Kidney tubule cell (primary cell): Measurements from ENCODE around the gene EPHA7.

ENCODE experiments used
- DNase-seq: peaks from one replicate; pipeline ENCODE4 v3.0.0-alpha.2; 2018; ENCODE audit warnings: low spot score

Gene EPHA7

DNA sequence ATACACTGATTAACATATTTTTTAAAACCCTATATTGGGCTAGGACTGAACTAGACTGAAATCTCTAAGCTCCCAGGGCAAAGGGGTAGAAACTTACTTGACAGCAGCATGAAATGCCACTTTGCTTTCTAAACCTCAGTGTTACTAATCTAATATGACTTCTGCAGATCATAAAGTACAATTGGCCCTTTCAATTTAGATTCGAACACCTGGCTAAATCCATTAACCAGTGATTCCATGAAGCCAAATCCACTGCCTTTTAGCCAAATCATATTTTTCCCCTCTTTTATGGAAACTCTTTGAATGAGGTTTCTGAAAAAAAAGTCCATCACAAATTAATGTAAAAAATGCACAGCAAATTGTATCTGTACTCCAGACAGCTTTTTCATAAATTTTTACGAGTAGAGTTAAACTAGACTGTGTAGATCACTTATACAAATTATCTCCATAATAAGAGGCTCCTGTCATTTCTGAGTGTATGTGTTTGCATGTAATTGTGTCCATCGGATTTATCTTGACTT is 25.7 kb downstream of the EPHA7 start:
- DNase-seq: no peak

DNA sequence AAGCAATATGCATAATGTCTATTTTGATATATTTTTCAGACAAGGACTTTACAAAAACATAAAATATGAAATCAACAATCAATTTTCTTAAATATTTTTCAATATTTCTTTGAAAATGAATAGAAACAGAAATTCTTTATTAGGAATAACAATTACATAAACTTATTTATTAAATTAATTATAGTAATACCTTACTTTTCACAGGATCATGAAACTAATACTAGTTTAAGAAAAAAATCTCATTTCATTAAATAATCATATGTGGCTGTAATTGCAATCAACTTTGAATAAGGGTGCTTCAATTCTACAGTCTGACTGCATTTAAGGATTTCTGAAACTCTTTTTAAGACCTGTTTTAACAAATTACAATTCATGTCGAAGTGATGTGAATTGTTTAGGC is 26.6 kb downstream of the EPHA7 start:
- no peak for DNase-seq

DNA sequence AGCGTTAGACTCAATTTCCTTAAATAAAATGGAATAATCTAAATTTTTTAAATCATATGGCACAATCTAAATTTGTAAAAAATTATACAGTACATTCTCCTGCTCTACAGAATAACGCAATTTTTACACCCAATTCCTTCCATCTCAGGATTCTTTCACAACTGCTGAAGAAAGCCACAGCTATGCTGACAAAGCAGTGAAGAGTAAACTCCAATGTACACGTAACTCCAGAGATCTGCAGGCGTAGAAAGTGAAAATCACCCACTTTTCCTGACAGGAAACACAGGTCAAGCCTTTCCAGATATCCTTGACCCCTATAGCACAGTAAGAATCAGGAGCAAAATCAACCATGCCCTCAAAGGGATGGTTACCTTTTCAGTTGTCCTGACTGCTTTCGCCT is 27.4 kb downstream of the EPHA7 start:
- peak; percentile 50 for DNase-seq

DNA sequence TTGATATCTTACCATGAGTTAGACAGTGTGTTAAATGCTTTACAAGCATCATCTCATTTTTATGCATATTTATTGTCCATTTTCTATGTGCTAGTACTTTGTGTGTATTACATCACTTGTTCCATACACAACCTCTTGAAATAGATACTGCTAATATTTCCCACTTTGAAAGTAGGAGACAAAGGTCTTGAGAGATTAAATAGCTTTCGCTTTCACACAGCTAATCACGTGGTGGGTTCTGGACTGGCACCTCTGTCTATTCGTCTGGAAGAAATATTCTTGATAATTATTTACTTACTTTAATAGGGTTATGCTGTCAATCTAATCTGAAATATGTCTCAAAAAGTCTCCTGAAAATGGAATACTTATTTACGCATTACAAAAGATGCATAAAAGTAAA is 30.2 kb downstream of the EPHA7 start:
- DNase-seq: peak; percentile 23

- no peak for DNase-seq
These were observed 31.3 kb downstream of the EPHA7 start for GRCh38 chr6:93388070-93388469.

- no peak for DNase-seq
These were observed 43.3 kb downstream of the EPHA7 start for GRCh38 chr6:93376026-93376540.

GRCh38 chr6:93373445-93373844 is 45.9 kb downstream of the EPHA7 start:
- no peak for DNase-seq

GRCh38 chr6:93371756-93372155 is 47.6 kb downstream of the EPHA7 start:
- no peak for DNase-seq

- no peak for DNase-seq
These were observed 49.7 kb downstream of the EPHA7 start for GRCh38 chr6:93369586-93370134.

DNA sequence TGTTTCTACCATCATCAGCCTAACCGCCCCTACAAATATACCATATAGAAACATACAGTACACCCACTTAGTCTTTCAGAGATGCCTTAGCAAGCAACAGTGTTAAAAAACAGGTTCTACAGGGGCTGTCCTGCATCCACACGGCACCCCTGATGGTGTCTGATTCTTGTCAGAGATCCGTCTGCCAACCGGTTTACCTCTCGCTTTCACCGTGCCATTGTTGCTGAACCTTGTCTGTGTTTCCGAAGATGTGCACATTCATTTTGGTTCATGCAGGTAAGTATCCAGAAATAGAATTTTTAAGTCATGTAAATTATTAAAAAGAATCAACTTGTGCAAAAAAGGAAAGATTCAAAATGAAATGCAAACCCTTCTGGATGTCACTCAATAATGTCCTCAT is 52.9 kb downstream of the EPHA7 start:
- no peak for DNase-seq

- no peak for DNase-seq
These were observed 53.9 kb downstream of the EPHA7 start for GRCh38 chr6:93365445-93365844.

GRCh38 chr6:93358435-93358834 is 60.9 kb downstream of the EPHA7 start:
- no peak for DNase-seq

DNA sequence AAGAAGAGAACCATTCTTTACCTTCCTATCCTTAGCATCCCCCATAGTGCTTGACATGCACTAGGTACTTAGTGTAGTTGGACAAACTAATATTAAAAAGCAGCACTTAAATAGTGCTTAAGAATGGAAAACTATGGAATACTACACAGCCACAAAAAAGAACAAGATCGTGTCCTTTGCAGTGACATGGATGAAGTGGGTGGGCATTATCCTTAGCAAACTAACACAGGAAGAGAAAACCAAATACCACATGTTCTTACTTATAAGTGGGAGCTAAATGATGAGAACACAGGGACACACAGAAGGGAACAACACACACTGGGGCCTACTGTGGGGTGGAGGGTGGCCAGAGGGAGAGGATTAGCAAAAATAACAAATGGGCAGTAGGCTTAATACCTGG is 66.8 kb downstream of the EPHA7 start:
- no peak for DNase-seq

DNA sequence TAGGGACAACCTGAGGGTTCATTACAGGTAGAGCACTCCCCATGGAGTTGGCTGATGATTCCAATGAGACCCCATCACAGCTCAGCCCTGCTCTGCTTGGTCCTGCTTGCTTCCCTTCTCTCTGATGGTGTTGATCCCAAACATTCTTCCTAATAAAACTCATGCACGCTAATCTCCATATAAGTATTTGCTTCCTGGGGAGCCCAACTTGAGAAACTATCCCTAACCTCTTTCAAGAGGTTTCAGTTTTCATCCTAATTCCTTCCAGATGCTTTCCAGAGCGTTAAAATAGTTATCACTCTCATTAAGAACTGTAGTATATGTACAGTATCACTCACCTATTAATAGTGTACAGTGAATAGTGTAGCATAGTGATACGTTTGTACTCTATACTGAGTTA is 68.1 kb downstream of the EPHA7 start:
- DNase-seq: no peak

DNA sequence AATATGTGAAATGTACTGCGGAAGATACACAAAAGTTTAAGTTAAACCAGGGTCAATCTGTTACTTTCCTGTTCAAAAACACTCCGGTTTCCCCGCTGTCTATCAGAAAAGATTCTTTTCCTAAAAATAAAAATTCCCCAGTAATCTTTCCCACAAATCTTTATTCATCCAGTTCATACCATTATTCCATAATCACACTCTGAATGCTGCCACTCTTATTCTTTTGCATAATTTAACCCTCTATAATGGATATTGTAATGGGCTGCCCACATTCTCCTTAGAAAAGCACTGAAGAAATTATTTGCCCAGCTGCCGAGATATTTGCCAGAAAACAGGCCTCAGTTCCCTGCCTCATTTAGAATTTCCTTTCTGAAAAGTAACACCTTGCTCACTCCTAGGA is 68.6 kb downstream of the EPHA7 start:
- no peak for DNase-seq

- DNase-seq: no peak
These were observed 75.0 kb downstream of the EPHA7 start for GRCh38 chr6:93344333-93344835.

DNA sequence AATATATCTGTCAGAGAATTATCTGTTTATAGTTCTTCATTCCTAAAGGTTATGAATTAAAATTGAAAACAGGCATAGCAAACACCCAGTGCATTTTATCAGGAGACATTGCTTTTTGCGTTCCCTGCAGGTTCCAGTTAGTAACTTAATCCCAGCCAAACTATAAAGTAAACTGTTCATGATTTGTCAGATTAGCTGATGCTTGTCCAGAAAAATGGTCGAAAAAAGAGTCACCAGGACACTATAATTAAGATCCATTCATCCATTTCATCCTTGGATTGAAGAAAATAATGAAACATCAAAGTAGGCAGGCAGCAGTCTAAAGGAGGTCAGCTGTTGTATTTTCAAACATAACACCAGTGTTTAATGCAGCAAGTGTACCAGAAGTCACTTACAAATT is 75.9 kb downstream of the EPHA7 start:
- no peak for DNase-seq

- DNase-seq: no peak
These were observed 77.3 kb downstream of the EPHA7 start for GRCh38 chr6:93341900-93342613.

GRCh38 chr6:93337772-93338394 is 81.5 kb downstream of the EPHA7 start:
- no peak for DNase-seq

GRCh38 chr6:93337014-93337413 is 82.3 kb downstream of the EPHA7 start:
- peak; percentile 4 for DNase-seq

GRCh38 chr6:93329301-93330000 is 89.9 kb downstream of the EPHA7 start:
- DNase-seq: no peak

DNA sequence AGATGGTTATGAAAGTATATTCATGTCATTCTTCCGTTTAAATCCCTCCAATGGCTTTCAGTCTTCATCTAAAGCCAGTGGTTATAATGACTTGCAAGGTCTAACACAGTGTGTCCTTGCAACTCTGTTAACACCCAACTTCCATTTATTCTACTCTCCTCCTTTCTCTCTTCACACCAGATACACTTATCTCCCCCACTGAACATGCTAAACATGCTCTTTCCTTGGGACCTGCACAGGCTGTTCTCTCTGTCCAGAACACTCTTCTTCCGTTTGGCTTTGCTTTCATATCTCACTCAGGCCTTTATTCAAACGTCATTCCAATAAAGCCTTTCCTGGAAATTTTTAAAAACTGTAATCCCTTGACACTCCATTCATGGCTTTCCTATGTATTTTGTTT is 91.5 kb downstream of the EPHA7 start:
- no peak for DNase-seq
